Activated naive CD4-positive, alpha-beta T cell treated with Interleukin-2 at 50 U/mL for 16 hours (primary cell): Measurements from ENCODE around the gene PRKCE.

Experiments used
- DNase-seq: peaks from one replicate; pipeline ENCODE4 v3.0.0-alpha.2; 2020

The PRKCE gene

DNA sequence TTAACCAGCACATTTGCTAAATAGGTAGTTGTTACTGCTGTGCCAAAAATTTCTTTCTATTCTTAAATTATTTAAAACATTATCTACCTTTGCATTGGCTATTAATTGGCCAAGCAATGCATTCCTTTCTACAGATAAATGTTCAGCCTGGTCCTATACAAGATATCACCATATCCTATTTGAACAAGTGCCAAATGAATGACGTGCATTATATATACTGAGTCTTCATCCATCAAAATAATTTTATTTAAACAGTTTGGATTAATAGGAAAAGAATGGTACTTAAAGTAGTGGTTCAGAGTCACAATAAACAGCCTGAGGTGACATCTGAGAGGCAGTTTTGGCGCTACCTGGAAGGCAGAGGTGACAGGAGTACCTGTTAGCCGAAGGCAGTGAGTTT lies 415.6 kb downstream of the PRKCE start:
- DNase-seq, result no peak

DNA sequence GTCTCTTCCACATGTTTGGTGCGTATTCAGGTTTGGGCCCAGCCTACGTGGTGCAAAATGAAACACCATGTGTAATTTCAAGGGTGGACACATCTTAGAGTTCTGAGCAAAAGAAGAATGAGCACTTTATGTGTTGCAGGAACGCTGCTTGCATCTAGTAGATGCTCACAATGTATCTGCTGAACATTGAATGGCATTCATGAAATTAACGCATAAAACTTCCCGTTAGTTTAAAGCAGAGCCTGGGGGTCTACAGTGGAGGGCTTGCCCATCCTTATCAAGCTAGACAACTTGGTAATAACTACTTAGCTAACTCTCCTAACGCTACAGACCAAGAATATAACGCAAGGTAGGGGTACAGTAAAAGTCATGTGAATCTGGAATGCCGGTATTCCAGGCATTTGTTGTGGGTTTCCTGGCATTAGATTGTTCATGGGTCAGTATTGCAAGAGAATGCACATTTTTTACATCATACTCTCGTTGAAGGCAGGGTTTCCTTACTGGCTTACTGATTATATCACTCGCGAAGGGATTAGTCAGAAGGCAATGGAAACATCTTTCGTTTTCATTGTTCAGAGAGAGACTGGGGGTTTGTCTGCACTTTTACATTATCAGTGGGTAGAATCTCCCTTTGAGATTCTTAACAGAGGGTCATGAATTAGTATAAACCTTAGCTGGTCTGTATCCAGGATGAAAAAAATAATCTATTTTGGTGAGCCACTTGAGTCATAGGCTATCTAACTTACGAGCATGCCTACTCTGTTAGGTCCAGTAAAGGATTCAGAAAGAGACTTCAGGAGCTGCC lies 416.2 kb downstream of the PRKCE start:
- no peak for DNase-seq

DNA sequence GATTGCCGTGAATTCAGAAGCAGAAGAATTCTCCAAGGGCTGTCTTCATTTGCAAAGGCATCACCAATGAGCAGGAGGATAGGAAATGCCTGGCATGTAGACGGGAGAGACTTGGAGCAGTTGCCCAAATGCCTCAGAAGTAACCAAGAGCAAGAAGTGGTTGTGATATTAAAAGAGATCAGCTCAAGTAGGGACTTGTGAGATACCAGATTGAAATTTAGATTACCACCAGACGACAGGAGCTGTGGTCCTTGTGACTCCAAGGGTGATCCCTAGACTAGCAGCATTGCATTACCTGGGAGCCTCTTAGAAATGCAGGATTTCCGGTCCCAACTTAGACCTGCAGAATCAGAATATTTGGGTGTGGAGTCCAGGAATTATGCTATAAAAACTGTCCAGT lies 417.2 kb downstream of the PRKCE start:
- DNase-seq, result no peak

DNA sequence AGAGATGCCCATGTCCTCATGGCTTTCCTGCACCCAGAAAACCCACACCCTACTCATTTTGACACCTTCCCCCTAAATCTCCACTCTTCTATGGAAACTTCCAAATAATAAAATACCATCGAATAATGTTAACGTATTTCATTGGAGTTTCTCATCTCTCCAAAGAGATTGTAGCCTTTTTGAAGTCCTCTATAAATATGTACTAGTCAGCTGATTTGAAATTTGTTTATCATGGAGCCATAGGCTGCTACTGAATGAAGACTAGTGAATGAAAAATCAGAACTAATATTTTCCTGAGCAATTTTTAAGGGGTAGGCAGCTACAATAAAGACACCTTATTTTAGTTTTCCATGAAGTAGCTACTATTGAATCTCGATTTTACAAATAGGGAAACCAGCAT lies 419.6 kb downstream of the PRKCE start:
- DNase-seq, result no peak

DNA sequence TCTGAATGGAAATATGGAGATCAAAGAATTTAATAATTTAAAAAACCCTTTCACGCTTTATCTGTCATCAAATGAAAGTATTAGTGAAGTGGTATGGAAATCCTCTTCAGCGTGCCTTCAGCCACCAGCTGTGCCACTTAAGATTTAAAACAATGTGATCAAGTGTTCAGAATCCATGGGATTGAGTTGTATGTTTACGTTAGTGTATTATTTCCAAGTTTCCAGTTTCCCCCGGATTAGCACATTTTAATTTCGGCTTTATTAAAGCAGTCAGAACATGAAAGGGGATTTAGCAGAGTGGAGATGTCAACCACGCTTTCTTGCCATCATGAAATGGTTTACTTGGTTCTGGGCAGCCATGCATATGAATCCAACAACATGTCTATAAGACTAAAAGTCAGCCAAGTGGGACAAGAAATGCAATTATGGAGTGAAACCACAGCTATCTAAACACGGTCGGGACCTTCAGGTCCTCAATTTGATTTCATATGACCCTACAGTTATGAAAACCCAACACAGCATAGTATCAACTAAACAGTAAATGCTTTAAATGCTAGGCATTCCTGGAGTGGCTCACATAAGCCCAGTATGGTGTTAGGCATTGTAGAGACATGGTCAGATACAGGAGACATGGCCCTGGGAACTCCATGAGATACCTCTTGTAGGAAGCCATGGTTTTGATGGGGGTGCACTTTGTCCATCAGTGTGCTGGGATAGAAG lies 420.8 kb downstream of the PRKCE start:
- no peak for DNase-seq

DNA sequence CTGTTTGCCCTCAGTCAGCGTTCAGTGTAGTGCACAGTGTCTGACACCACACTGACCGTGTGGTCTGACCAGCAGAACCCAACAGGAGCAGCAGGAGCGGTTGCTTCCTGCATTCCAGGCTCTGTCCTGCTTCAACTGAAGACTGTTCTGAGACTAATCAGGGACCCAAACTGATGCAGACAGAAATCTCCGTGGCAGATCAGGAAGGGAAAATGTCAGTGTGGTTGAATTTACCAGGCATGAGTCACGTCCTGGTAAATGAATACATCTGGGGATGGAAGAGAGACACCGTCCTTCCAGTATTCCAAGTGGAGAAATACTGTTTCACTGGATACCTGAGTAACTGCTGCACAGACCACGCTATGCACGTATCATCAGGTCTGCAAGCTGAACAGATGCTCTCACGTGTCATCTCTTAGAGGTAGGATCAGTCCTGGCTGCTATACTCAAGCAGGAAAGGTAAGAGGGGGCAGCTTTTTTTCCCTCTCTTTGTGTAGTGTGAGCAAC lies 422.1 kb downstream of the PRKCE start:
- DNase-seq, result no peak

DNA sequence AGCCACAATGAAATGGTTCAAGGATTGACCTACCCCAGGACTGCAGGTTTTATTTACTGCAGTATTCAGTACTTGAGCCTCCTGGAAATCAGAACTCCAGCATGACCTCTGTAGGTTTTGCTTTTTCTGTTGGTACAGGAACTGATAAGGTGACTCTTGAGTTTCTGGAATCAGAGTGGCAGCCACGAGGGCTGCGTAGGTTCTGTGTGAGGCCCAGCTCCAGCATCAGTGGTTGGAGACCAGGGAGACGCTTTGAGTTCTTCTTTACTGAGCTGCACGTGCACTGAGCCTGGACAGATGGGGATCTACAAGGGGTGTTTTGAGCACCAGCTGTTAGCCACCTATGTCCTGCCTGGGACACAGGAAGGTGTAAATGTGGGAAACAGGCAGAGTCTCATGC lies 423.0 kb downstream of the PRKCE start:
- no peak for DNase-seq

- no peak for DNase-seq
Observed at GRCh38 chr2:46075848-46076247, 424.4 kb downstream of the PRKCE start.

GRCh38 chr2:46076251-46076650 lies 424.8 kb downstream of the PRKCE start:
- no peak for DNase-seq

GRCh38 chr2:46076875-46077274 lies 425.4 kb downstream of the PRKCE start:
- no peak for DNase-seq

- no peak for DNase-seq
Observed at GRCh38 chr2:46077522-46078107, 426.1 kb downstream of the PRKCE start.

- DNase-seq, result no peak
Observed at GRCh38 chr2:46079985-46080560, 428.6 kb downstream of the PRKCE start.

GRCh38 chr2:46082531-46083485 lies 431.3 kb downstream of the PRKCE start:
- DNase-seq, result no peak

DNA sequence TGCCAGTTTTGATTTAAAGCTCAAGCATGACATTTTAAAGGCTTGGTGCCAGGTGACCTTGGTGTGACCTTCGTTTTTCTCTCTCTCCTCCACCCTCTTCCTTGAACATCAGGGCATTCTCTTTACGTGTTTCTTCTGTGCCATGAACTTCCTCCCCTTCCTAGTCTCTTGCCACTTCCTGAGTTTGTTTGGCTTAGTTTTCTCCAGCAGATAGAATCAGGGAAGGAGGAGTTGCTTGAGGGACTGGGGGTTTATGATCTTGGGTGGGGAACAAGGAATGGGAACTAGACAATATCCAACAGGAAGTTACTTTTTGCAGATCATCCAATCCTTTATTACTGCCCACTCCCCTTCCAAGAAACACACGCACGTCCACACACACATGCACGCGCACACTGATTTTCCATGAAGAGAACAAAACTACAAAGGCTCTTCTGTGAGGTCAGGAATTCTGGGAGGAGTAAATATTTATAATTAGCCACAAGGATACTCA lies 435.1 kb downstream of the PRKCE start:
- DNase-seq, result no peak

DNA sequence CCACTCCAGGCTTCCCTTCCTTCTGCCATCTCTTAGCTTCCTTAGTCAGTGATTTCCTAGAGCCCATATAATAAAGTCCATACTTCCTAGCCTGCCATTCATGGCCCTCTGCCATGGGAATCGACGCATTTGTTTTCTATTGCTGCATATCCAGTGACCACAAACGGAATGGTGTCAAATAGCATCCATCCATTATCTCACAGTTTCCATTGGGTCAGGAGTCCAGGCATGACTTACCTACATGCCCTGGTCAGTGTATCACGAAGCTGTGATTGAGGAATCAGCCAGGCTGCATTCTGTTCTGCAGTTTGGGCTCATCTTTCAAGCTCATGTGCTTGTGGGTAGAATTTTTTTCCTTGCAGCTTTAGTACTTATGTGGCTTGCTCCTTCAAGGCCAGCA lies 436.0 kb downstream of the PRKCE start:
- DNase-seq, result no peak

DNA sequence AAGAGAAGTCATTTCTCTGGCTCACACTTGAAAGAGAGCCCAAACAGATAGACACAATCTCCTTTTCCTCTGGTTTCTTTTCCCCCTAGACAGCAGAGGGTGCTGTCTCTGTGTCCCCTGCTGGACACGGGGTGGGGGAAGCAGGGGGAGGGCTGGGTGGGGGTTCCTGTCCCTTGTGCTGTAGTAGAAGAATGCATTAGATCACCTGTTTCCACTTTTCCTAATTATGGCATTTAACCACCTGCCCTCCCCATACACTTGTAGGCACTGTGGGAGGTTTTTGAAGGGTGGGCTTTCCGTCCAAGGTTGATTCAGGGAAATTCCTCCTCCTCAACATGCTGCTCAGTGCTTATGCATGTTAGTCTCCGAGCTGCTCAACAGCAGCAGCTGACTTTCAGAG lies 439.5 kb downstream of the PRKCE start:
- no peak for DNase-seq

- DNase-seq, result no peak
Observed at GRCh38 chr2:46091961-46092667, 440.6 kb downstream of the PRKCE start.

- no peak for DNase-seq
Observed at GRCh38 chr2:46094689-46095088, 443.2 kb downstream of the PRKCE start.

GRCh38 chr2:46095830-46096229 lies 444.4 kb downstream of the PRKCE start:
- DNase-seq, result no peak

DNA sequence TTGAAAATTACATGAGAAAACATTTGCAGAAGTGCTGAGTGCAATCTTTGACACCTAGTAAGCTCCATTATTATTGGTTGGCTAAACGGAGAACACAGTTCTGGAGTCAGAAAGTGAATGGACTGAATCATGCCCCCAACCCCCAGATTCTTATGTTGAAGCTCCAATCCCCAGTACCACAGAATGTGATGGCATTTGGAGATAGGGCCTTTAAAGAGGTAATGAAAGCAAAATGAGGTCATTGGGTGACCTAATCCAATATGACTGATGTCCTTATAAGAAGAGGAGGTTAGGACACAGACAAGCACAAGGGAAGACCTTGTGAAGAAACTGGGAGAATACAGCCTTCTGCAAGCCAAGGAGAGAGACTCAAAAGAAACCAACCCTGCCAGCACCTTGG lies 444.8 kb downstream of the PRKCE start:
- DNase-seq, result no peak

DNA sequence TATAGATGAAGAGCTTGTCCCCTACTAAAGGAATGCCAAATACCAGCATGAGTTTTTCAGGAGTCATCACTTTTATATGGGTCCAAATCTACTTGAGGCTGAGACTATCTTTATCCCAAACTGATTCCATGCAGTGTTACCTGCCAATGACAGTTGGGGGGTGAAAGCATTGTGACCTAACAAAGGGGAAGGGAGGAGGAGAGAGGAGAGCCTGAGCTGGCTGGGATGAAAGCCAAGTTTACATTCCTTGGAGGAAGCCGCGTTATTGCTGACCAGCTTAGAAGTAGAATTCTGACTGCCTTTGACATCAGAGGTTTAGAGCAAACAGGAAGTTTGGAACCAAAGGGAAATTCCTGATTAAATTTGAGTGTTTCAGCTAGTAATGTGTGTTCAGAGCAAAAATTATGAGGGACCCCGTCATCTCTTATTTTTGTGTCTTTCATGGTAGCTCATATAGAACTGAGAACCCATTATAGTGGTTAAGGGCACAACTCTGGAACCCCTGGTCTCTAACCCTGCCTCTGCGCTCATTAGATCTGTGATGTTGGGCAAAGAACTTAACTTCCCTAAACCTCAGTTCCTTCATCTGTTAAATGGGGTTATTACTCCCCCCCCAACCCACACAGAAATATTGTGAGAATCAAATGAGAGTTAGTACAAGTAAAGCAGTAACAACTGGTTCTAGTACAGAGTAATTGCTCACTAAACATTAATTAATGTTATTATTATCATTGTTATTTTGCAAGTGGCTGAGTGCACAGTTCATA lies 446.4 kb downstream of the PRKCE start:
- DNase-seq, result no peak
